Panc1 (cell line): ENCODE results near the gene CTAGE1.

Source experiments
- POLR2AphosphoS5 ChIP-seq: IDR thresholded peaks from 2 replicates; pipeline ENCODE4 v1.6.1; 2012; ENCODE audit warnings: mild to moderate bottlenecking, low read depth, low read length, moderate library complexity
- TCF7L2 ChIP-seq: IDR thresholded peaks from 2 replicates; pipeline ENCODE4 v1.6.1; 2011; ENCODE audit warnings: mild to moderate bottlenecking, low read depth, low read length, inconsistent platforms
- TF ChIP-seq, protein P1 (sequence below): fragments of 450-650 bp; IDR thresholded peaks from 2 replicates; pipeline ENCODE4 v1.5.1; 2017; ENCODE audit warnings: mild to moderate bottlenecking

DNA sequence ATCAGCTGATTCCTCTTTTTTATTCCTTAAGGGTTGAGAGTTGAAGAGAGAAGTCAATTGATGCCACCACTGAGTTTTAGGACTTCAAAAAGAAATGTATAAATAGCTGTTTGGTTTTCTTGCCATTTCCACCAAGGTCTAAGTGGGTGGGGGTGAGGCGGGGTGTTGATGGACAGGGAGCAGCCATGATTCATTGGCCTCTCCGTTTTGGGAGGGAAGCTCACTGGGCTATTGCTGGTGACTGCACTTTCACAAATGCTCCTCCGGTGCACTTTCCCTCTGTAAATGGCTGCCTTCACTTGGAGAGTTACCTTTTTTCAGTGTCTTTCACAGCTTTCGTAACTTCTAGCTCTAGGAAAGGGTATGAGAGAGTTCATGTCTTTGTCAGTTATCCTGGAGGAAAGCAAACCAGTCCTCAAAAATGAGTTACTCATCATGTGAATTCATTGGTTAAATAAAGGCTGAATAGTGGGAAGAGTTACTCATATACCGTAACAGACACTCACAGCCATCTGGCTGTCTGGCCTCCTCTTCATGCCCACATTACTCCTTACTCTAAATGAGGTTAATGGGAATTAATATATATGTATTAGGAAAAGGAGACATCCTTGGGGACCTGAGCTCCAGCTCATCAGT, 17.4 kb upstream of the CTAGE1 start:
- TF ChIP-seq, protein P1, sequence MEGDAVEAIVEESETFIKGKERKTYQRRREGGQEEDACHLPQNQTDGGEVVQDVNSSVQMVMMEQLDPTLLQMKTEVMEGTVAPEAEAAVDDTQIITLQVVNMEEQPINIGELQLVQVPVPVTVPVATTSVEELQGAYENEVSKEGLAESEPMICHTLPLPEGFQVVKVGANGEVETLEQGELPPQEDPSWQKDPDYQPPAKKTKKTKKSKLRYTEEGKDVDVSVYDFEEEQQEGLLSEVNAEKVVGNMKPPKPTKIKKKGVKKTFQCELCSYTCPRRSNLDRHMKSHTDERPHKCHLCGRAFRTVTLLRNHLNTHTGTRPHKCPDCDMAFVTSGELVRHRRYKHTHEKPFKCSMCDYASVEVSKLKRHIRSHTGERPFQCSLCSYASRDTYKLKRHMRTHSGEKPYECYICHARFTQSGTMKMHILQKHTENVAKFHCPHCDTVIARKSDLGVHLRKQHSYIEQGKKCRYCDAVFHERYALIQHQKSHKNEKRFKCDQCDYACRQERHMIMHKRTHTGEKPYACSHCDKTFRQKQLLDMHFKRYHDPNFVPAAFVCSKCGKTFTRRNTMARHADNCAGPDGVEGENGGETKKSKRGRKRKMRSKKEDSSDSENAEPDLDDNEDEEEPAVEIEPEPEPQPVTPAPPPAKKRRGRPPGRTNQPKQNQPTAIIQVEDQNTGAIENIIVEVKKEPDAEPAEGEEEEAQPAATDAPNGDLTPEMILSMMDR, result no peak
- no peak for TF ChIP-seq POLR2AphosphoS5
- no peak for TF ChIP-seq TCF7L2
